IPS-20b (cell line): ENCODE measurements around the gene STT3B.

Source experiments
- H3K27ac ChIP-seq: one replicate; pipeline ENCODE4 v1.5.1; 2013; ENCODE audit warnings: low read length
- H3K27me3 ChIP-seq: 2 replicates; pipeline ENCODE4 v1.6.1; 2013; ENCODE audit warnings: mild to moderate bottlenecking, low read length, inconsistent platforms; ENCODE audit not compliant: insufficient read depth
- H3K36me3 ChIP-seq: 2 replicates; pipeline ENCODE4 v1.6.1; 2013; ENCODE audit warnings: low read depth, mild to moderate bottlenecking, inconsistent platforms, low read length, moderate library complexity; ENCODE audit not compliant: insufficient read depth
- H3K4me1 ChIP-seq: 2 replicates; pipeline ENCODE4 v1.6.1; 2013; ENCODE audit warnings: mild to moderate bottlenecking, control low read depth, inconsistent platforms, low read length, moderate library complexity; ENCODE audit not compliant: insufficient read depth
- H3K4me3 ChIP-seq: 2 replicates; pipeline ENCODE4 v1.5.1; 2013; ENCODE audit warnings: mild to moderate bottlenecking, low read length, inconsistent platforms
- H3K9ac ChIP-seq: 2 replicates; pipeline ENCODE4 v1.6.1; 2013; ENCODE audit warnings: low read depth, mild to moderate bottlenecking, inconsistent platforms, low read length, moderate library complexity
- H3K9me3 ChIP-seq: 2 replicates; pipeline ENCODE4 v1.6.1; 2013; ENCODE audit warnings: mild to moderate bottlenecking, low read depth, low read length, inconsistent platforms; ENCODE audit not compliant: insufficient read depth

STT3B gene

DNA sequence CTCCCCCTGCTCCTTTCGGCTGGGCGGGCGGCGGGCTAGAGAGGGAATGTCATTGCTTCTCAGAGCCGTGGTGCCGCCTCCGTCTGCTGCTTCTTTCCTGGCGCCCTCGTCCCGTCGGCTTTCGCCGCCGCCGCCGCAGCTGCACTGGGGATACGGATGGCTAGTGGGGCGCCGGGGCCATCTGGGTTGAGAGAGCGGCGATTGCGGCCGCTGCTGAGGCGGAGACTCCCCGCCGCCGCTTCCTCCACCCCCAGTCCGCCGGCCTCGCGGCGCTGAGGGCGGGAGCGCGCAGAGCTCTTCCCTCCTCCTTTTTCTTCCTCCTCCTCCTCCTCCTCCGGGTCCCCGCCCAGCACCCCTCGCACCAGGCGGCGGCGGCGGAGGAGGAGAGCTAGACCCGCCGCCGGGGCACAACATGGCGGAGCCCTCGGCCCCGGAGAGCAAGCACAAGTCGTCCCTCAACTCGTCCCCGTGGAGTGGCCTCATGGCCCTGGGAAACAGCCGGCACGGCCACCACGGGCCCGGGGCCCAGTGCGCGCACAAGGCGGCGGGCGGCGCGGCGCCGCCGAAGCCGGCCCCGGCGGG lies at the start of gene STT3B:
Gene STT3B (plus strand): TSS at position 339 of the 582 bp plus-strand sequence. CDS start 74 bp downstream, at position 413.
- H3K4me3 ChIP-seq: peak within 1 kb of the TSS; percentile 90
- H3K27ac ChIP-seq: peak within 1 kb of the TSS; percentile 84
- no peaks in the 10 kb centered on the region for H3K9me3 ChIP-seq
- peaks cover 37% of the 10 kb centered on the region; the same call in 1 of the 2 replicates for H3K4me1 ChIP-seq
- H3K27me3 ChIP-seq: no peaks in the 10 kb centered on the region
- no peaks in the 10 kb centered on the region for H3K36me3 ChIP-seq
- H3K9ac ChIP-seq: peak within 1 kb of the TSS; percentile 94

DNA sequence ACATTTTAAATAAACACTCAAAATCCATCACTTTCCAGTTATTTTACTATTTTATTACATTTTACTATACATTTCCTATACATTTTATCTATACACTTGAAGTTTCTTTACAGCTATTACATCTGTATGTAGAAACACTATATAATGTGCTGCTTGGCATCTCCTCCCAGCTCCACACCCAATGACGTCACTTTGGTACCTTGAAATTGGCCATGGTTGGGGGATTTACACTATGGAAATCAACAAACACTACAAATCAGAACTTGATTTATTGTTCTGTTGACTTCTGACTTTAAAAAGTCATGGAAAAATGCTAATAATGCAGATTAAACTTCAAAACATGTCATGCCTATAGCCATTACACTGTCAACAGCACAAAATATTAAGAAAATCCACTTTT lies 48.9 kb upstream of the STT3B start:
- peaks cover 7% of the 10 kb centered on the region for H3K4me1 ChIP-seq
- H3K36me3 ChIP-seq: no peaks in the 10 kb centered on the region
- no peaks in the 10 kb centered on the region for H3K9me3 ChIP-seq
- no peak overlapping the region for H3K9ac ChIP-seq
- no peaks in the 10 kb centered on the region for H3K27me3 ChIP-seq
- no peak overlapping the region for H3K27ac ChIP-seq
- no peak overlapping the region for H3K4me3 ChIP-seq

DNA sequence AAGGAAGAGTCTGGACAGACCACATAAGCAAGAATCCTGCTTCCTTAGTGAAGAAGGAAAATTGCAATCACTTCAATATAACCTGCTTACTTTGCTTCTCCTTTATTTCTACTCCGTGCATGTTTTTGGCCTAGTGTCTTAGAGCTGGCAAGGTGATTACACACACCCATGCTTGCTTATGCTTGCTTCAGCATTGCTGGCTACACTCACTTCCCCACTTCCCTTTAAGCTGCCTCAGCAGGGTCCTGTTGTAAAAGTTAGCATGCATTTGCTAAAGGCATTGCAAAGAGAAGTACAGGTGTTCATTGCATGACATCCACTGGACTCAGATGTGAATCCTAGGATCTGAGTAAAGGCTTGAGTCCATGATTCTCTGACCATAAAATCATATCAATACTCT lies 47.5 kb upstream of the STT3B start:
- peaks cover 7% of the 10 kb centered on the region for H3K4me1 ChIP-seq
- no peak overlapping the region for H3K4me3 ChIP-seq
- H3K36me3 ChIP-seq: no peaks in the 10 kb centered on the region
- no peak overlapping the region for H3K27ac ChIP-seq
- H3K9ac ChIP-seq: no peak overlapping the region
- no peaks in the 10 kb centered on the region for H3K27me3 ChIP-seq
- H3K9me3 ChIP-seq: no peaks in the 10 kb centered on the region

DNA sequence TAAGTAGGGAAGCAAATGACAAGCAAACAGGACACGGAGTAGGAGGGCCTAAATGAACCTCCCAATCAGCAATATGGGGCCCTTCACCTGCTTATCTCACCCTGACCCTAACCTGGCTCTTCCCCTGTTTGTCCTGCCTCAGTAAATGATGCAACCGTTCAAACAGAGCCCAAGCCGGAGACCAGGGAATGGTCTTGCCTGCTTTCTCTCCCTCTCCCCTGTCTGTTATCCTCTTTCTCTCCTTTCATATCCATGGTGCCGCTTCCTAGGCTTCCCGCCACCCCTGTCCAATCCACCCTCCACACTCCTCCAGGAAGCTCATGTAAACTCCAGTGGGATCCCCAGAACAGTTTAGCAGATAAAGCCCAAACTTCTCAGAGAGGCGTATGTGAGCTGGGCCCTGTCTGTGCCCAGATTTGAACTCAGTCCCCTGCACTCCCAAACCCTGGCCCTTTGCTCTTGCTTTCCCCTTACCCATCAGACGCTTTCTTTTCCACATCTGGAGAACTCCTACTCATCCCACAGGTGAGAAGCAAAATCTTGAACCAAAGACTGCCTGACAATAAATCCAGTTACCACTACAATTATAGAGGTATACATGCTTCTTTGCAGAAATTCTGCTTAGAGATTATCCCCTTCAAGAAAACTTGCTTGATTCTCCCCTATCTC lies 45.7 kb upstream of the STT3B start:
- Histone ChIP-seq H3K9ac (no peak overlapping the region), H3K4me1 (peaks cover 7% of the 10 kb centered on the region), H3K4me3 (no peak overlapping the region), H3K9me3 (no peaks in the 10 kb centered on the region), H3K36me3 (no peaks in the 10 kb centered on the region), H3K27ac (no peak overlapping the region), H3K27me3 (no peaks in the 10 kb centered on the region)

DNA sequence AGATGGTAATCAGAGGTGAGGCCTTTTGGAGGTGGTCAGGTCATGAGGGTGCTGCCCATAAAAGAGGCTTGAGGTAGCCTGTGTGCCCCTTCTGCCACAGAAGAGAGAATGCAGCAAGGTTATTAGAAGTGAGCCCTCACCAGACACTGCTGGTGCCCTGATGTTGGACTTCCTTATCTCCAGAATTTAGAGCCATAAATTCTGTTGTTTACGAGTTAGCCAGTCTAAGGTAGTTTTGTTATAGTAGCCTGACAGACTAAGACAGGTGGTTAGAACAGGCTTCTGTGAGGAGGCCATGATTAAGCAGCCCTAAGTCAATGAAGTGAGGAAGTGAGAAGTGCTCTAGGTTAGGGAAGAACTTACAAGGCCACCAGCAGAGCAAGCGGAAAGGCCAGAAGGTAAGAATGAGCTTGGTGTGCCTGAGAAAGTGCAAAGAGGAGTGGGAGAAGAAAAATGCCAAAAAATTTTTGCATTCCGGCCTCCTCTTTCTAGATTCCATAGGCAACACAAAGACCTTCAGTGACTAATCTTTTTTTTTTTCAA lies 44.2 kb upstream of the STT3B start:
- H3K4me3 ChIP-seq: no peak overlapping the region
- no peaks in the 10 kb centered on the region for H3K36me3 ChIP-seq
- peaks cover 7% of the 10 kb centered on the region for H3K4me1 ChIP-seq
- H3K9me3 ChIP-seq: no peaks in the 10 kb centered on the region
- no peaks in the 10 kb centered on the region for H3K27me3 ChIP-seq
- H3K27ac ChIP-seq: no peak overlapping the region
- H3K9ac ChIP-seq: no peak overlapping the region

DNA sequence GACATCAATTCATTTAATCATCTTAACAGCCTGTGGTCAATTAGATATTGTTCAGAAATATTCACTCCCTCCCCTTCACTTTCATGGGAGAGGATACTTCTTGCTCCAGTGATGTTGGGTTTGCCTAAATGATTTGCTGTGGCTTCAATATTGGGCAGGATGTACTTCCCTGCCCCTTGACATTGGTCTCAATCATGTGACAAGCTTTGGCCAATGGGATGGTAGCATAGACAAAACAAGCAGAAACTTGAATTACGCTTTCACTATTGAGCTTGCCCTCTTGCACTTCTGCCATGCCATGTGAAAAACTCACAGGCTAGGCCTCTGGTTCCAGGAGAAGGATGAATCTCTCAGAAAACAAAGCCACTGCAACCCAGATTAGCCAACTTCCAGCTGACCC lies 42.2 kb upstream of the STT3B start:
- no peak overlapping the region for H3K4me3 ChIP-seq
- H3K9me3 ChIP-seq: no peaks in the 10 kb centered on the region
- H3K9ac ChIP-seq: no peak overlapping the region
- H3K27ac ChIP-seq: no peak overlapping the region
- peaks cover 3% of the 10 kb centered on the region for H3K4me1 ChIP-seq
- no peaks in the 10 kb centered on the region for H3K36me3 ChIP-seq
- H3K27me3 ChIP-seq: no peaks in the 10 kb centered on the region

DNA sequence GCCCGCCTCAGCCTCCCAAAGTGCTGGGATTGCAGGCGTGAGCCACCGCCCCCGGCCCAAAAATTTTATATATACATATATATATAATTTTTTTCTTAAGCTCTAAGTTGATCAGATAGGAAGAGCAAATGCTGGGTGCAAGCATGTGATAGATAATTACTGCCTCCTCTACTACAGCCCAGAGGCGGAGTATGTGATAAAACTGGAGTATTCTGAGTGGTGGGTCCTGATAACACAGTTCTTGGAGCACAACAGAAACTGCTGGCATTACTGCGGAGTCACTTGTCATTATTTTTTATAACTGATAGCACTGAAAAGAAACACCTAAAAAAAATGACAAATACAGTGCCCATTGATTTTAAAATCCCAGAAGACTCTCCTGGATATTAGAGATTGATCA lies 41.1 kb upstream of the STT3B start:
- H3K27ac ChIP-seq: no peak overlapping the region
- H3K27me3 ChIP-seq: no peaks in the 10 kb centered on the region
- no peaks in the 10 kb centered on the region for H3K36me3 ChIP-seq
- no peaks in the 10 kb centered on the region for H3K4me1 ChIP-seq
- H3K4me3 ChIP-seq: no peak overlapping the region
- no peak overlapping the region for H3K9ac ChIP-seq
- H3K9me3 ChIP-seq: no peaks in the 10 kb centered on the region

DNA sequence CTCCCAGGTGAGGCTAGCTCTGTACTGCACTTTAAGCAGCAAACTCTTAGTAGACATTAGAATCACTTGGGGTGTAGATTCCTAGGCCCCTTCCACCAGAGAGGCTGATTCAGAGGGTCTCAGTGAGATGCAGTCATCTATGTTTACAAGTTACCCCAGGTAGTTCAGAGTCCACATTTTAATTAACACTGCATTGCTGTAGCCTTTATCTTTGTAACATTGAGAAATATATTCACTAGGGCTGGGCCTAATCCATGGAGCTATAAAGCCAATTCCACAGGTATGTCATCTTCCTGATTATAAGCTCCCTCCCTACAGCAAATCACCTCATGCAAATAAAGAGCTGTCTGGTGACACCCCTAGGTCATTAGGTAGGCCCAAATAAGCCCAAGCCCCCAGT lies 39.6 kb upstream of the STT3B start:
- no peaks in the 10 kb centered on the region for H3K36me3 ChIP-seq
- no peak overlapping the region for H3K9ac ChIP-seq
- no peaks in the 10 kb centered on the region for H3K9me3 ChIP-seq
- H3K27ac ChIP-seq: no peak overlapping the region
- no peaks in the 10 kb centered on the region for H3K4me1 ChIP-seq
- no peak overlapping the region for H3K4me3 ChIP-seq
- no peaks in the 10 kb centered on the region for H3K27me3 ChIP-seq

DNA sequence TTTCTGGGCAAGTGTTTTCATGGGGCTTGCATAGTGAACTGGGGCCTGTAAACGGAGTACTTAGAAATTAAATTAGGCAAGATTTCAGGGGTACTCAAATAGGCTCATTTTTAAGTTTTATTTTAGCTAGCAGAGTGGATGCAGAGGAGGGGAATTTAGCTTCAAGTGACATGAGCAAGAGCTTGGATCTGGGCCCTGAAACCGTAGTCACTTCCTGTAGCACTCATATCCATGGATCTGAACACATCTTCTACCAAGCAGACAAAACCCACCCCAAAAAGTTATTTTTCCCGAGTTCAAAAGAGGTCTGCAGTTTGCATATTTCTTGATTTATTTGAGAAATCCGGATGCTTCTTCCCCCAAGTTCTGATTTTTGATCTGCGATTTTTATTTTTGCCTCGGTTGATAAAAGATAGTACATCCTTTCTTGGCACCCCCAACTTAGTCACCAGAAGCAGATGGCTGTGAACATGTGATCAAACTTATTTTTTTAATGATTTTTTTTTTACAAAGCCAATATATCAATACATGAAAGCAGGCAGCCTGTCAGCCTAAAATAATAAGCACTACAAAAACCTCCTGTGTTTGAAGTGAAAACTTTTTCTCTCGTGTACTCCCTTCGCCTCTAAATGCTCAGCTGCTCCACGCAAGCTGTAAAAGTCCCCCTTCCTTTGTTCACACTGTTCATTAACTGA lies 36.6 kb upstream of the STT3B start:
- no peaks in the 10 kb centered on the region for H3K9me3 ChIP-seq
- no peak overlapping the region for H3K4me3 ChIP-seq
- H3K4me1 ChIP-seq: no peaks in the 10 kb centered on the region
- H3K27ac ChIP-seq: no peak overlapping the region
- H3K27me3 ChIP-seq: no peaks in the 10 kb centered on the region
- H3K9ac ChIP-seq: no peak overlapping the region
- H3K36me3 ChIP-seq: no peaks in the 10 kb centered on the region

DNA sequence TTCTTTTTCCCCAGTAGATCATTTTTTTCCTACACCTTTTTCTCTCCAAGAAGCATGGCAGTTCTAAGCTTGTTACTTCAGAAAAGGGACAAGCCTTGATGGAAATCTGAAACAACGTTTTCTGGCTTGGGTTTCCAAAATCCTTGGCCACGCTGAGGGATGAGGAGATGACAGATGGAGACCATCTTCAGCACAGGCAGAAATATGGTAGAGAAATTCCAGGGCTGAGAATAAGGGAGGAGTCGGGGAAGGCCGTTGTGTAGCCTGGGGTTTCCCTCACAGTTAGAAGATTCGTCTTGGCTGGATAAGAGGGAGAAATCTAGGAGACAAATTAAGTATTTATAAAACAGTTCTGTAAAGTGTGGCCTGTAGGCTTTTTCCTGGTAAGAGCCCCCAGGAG lies 33.9 kb upstream of the STT3B start:
- no peak overlapping the region for H3K9ac ChIP-seq
- H3K27ac ChIP-seq: no peak overlapping the region
- H3K27me3 ChIP-seq: no peaks in the 10 kb centered on the region
- H3K9me3 ChIP-seq: no peaks in the 10 kb centered on the region
- H3K36me3 ChIP-seq: no peaks in the 10 kb centered on the region
- no peak overlapping the region for H3K4me3 ChIP-seq
- no peaks in the 10 kb centered on the region; the same call in 1 of the 2 replicates for H3K4me1 ChIP-seq

DNA sequence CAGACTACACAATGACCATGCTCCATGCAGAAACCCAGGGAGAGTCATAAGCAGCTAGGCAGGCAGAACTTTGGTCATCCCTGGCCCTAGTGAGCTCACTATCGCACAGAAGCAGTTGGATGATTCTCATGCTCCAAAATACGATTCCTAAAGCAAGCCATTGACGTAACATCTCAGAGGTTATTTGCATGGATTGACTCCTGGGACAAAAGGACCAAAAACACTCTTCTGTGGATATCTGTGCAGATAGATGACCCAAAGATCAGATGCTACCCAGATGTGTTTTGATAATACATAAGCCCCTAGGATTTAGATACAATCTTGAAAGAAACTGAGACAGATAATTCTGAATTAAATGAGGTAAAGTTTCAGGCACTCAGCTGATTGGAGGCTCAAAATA lies 33.4 kb upstream of the STT3B start:
- Histone ChIP-seq H3K27ac (no peak overlapping the region), H3K27me3 (no peaks in the 10 kb centered on the region), H3K36me3 (no peaks in the 10 kb centered on the region), H3K9ac (no peak overlapping the region), H3K4me1 (no peaks in the 10 kb centered on the region; the same call in 1 of the 2 replicates), H3K4me3 (no peak overlapping the region), H3K9me3 (no peaks in the 10 kb centered on the region)

DNA sequence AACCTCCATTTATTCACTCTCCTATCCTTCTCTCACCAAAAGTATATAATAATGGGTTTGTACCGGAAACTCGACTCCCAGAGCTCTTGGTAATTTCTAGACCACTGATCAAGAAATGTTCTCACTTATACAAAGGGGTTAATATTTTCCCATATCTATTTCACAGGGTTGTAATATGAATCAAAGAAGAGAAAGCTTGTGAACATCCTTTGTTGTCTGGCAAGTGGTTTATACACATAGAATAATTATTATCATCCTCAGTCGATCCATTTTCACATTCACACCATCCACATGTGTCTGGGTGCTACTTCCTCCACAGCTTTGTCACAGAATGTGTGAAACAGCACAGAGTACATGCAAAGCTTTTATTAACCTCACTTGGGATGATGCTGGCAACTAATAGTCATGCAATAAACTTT lies 29.9 kb upstream of the STT3B start:
- Histone ChIP-seq H3K27me3 (no peaks in the 10 kb centered on the region), H3K27ac (no peak overlapping the region), H3K9me3 (no peaks in the 10 kb centered on the region), H3K9ac (no peak overlapping the region), H3K36me3 (no peaks in the 10 kb centered on the region), H3K4me3 (no peak overlapping the region), H3K4me1 (peaks cover 17% of the 10 kb centered on the region; the same call in 1 of the 2 replicates)
